Measurements from ENCODE around the gene AQP12B.
"Not testable (repeated sequence)": the region's sequence is repeated elsewhere in the genome, so short reads cannot be mapped to it uniquely, and the experiment has no call there.

The AQP12B gene

GRCh38 chr2:240701736-240702639 is 19.3 kb upstream of the AQP12B start:
- no peak overlapping the region for H3K4me3 ChIP-seq (replicated peaks in 1 of 2; ENCODE audit: low read depth in 2 of 2, low read length in 2 of 2)
- TF ChIP-seq, protein P1, sequence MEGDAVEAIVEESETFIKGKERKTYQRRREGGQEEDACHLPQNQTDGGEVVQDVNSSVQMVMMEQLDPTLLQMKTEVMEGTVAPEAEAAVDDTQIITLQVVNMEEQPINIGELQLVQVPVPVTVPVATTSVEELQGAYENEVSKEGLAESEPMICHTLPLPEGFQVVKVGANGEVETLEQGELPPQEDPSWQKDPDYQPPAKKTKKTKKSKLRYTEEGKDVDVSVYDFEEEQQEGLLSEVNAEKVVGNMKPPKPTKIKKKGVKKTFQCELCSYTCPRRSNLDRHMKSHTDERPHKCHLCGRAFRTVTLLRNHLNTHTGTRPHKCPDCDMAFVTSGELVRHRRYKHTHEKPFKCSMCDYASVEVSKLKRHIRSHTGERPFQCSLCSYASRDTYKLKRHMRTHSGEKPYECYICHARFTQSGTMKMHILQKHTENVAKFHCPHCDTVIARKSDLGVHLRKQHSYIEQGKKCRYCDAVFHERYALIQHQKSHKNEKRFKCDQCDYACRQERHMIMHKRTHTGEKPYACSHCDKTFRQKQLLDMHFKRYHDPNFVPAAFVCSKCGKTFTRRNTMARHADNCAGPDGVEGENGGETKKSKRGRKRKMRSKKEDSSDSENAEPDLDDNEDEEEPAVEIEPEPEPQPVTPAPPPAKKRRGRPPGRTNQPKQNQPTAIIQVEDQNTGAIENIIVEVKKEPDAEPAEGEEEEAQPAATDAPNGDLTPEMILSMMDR (IDR thresholded peaks at IDR 0.05; ENCODE audit: low read depth, low read length): no peak
- no peak for DNase-seq (ENCODE audit: low read depth in 2 of 2)

DNA sequence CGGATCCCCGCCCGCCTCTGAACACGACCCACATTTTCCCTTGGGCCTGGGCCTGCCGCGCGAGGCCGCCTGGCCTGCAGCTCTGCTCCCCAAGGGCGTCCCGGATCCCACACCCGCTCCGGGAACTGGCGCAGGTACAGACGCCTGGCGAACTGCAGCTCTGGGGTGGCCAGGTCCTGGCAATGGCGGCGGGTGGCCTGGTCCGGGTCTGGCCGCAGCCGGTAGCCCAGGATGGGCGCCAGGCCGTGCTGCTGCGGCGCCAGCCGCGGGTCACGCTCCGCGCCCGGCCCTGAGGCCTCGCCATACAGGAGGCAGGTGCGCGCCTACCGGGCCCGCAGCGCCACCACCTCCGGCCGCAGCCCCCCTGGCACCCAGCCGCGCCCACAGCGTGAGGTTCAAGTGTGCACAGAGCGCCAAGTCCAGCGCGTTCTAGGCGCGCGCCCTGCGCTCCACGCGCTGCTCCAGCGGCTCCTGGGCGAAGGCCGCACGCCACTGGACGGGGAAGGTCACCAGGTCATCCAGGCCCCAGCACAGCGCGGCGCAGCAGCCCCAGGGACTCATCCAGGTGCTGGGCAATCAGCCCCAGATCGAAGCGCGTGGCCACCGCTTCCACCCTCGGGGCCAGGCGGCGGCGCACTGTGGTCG is 18.5 kb upstream of the AQP12B start:
- TF ChIP-seq, protein P1 (IDR thresholded peaks at IDR 0.05; ENCODE audit: low read depth, low read length): no peak
- no peak overlapping the region for H3K4me3 ChIP-seq (replicated peaks in 1 of 2; ENCODE audit: low read depth in 2 of 2, low read length in 2 of 2)
- DNase-seq (ENCODE audit: low read depth in 2 of 2): no peak

- not testable (repeated sequence) for DNase-seq (ENCODE audit: low read depth in 2 of 2)
Observed at GRCh38 chr2:240700616-240701015, 17.9 kb upstream of the AQP12B start.

GRCh38 chr2:240699835-240700234 is 17.1 kb upstream of the AQP12B start:
- H3K4me3 ChIP-seq (replicated peaks in 1 of 2; ENCODE audit: low read depth in 2 of 2, low read length in 2 of 2); DNase-seq (ENCODE audit: low read depth in 2 of 2): not testable (repeated sequence)

More at GRCh38 chr2:240700616-240701015, 17.9 kb upstream of the AQP12B start:
- not testable (repeated sequence) for H3K4me3 ChIP-seq (replicated peaks in 1 of 2; ENCODE audit: low read depth in 2 of 2, low read length in 2 of 2)

GRCh38 chr2:240698852-240699561 is 16.3 kb upstream of the AQP12B start:
- not testable (repeated sequence) for H3K4me3 ChIP-seq (replicated peaks in 1 of 2; ENCODE audit: low read depth in 2 of 2, low read length in 2 of 2); DNase-seq (ENCODE audit: low read depth in 2 of 2)

GRCh38 chr2:240696469-240696868 is 13.8 kb upstream of the AQP12B start:
- DNase-seq (ENCODE audit: low read depth in 2 of 2); H3K4me3 ChIP-seq (replicated peaks in 1 of 2; ENCODE audit: low read depth in 2 of 2, low read length in 2 of 2): not testable (repeated sequence)

DNA sequence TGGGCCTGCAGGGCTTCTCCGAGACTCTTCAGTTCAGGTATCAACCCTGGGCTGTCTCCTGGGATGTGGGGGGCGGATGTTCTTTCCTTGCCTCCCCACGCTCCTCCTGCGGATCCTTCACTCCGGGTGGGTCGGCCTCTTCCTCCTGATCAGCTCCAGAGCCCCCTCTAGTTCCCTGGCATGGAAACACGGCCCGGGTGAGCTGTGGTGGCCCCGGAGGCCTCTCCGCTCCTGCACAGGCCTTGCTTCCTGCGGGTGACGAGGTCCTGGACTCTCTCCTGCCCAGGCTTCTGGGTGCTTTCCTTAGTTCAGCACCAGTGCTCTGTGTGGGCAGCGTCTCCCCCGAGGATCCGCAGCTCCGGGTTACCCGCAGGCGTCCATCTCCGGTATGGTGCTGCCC is 12.9 kb upstream of the AQP12B start:
- DNase-seq (ENCODE audit: low read depth in 2 of 2); H3K4me3 ChIP-seq (replicated peaks in 1 of 2; ENCODE audit: low read depth in 2 of 2, low read length in 2 of 2): not testable (repeated sequence)

GRCh38 chr2:240694304-240694703 is 11.6 kb upstream of the AQP12B start:
- H3K4me3 ChIP-seq (replicated peaks in 1 of 2; ENCODE audit: low read depth in 2 of 2, low read length in 2 of 2); DNase-seq (ENCODE audit: low read depth in 2 of 2): not testable (repeated sequence)

DNA sequence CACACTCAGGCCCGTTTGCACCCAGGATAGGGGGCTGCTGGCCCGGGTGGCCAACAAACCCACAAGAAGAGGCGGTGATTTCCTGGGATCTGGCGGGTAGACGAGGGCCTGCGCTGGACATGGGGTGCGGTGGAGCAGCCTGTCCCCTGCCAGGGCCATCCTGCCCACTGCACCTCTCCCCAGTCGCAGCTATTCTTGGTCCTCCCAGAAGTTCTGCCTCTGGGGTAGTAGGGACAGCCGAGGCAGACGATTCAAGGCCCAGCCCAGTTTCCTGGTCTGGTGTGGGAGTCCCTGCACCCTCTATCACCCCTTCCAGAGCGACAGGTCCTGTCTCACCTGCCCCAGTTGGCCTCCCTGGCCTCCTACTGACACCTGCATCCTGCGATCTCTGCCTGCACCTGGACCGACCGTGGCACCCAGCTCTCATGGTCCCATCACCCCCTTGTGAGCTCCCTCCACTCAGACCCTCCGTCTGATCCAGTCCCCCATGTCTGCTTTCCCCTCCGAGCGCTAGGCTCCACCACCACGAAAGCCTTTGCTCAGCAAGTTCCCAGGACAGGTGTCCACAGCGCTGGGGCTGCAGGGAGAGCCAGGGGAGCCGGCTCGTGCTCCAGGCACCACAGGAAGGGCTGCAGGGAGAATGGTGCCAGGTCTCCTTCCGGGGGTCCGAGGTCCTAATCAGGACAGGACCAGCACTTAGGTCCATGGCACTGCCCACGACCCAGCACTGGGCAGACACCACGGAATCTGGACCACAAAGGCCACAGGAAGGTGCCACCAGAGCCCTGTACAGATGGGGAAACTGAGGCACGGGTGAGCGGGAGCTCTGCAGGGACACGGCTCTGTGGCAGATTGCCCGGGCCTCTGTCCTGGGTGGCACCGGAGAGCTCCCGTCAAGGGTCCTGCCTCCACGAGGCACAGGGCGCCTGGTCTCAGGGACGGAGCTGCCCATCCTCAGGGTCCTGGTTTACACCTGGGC is 10.2 kb upstream of the AQP12B start:
- not testable (repeated sequence) for DNase-seq (ENCODE audit: low read depth in 2 of 2); H3K4me3 ChIP-seq (replicated peaks in 1 of 2; ENCODE audit: low read depth in 2 of 2, low read length in 2 of 2)

GRCh38 chr2:240691631-240692420 is 9.1 kb upstream of the AQP12B start, which contains the start of gene AQP12A:
Gene AQP12A, plus strand, starts transcription at chr2:240691866. Its CDS starts 48 bp downstream, at chr2:240691914.
- not testable (repeated sequence) for H3K4me3 ChIP-seq (replicated peaks in 1 of 2; ENCODE audit: low read depth in 2 of 2, low read length in 2 of 2); DNase-seq (ENCODE audit: low read depth in 2 of 2)

- not testable (repeated sequence) for H3K4me3 ChIP-seq (replicated peaks in 1 of 2; ENCODE audit: low read depth in 2 of 2, low read length in 2 of 2)
Observed at GRCh38 chr2:240691075-240691427, 8.4 kb upstream of the AQP12B start.

GRCh38 chr2:240690421-240691074 is 7.9 kb upstream of the AQP12B start:
- DNase-seq (ENCODE audit: low read depth in 2 of 2); H3K4me3 ChIP-seq (replicated peaks in 1 of 2; ENCODE audit: low read depth in 2 of 2, low read length in 2 of 2): not testable (repeated sequence)

More at GRCh38 chr2:240691075-240691427, 8.4 kb upstream of the AQP12B start:
- DNase-seq (ENCODE audit: low read depth in 2 of 2): not testable (repeated sequence)

Measured in cardiac fibroblast (primary cell).